HCT116 (cell line): ENCODE measurements around the gene SYTL5. TPM values are rescaled to one million over a fixed set of nuclear protein-coding genes. Genes with fewer than 3 reads are reported as not detected.

ENCODE experiments used
- ATAC-seq: fragments of 200-7000 bp; cut with Tn5 transposase; 2 replicates; pipeline ENCODE4 v1.9.1; 2020; ENCODE audit warnings: mild to moderate bottlenecking, moderate library complexity
- BruUV-seq: library from RNA; stranded (reverse); fragments of 400-500 nt; replicated peaks from 2 replicates; lab custom pipeline; 2021; lab: Mats Ljungman, UMichigan
- CTCF ChIA-PET: fragments of 300-600 bp; sonication (Branson Sonifier 250); formaldehyde crosslinking; loops from one replicate; lab custom pipeline; 2021; ENCODE audit warnings: antibody characterized with exemption; lab: Charles Lee
- POLR2A ChIA-PET: fragments of 300-600, 350-600 bp; sonication (Branson Sonifier 250); formaldehyde crosslinking; loops from one replicate; lab custom pipeline; 2021; ENCODE audit warnings: antibody characterized with exemption; lab: Charles Lee
- RAD21 ChIA-PET, 2 experiments: fragments of 300-600 bp; sonication (Branson Sonifier 250); formaldehyde crosslinking; loops; one replicate each; lab custom pipeline; 2023; ENCODE audit warnings: low total read pairs in 2 of 2; ENCODE audit not compliant: uncharacterized antibody in 2 of 2, unreplicated experiment in 2 of 2, low non-redundant PET in 1 of 2; lab: Charles Lee
- DNase-seq: peaks from one replicate; pipeline ENCODE4 v3.0.0-alpha.2; 2010; ENCODE audit warnings: low read depth, low spot score
- H2AFZ ChIP-seq: fragments of 200-600 bp; shearing (Covaris generic), sonication (generic); 2 replicates; pipeline ENCODE4 v1.6.1; 2017; ENCODE audit warnings: low read depth, mixed run types, mixed read lengths, antibody characterized with exemption, low read length; ENCODE audit not compliant: poor library complexity, severe bottlenecking
- H3K27ac ChIP-seq: 2 replicates; pipeline ENCODE4 v1.5.1; 2012; ENCODE audit warnings: low read depth, low read length
- H3K27me3 ChIP-seq: fragments of 200-600 bp; sonication (generic); 2 replicates; pipeline ENCODE4 v1.6.1; 2016; ENCODE audit warnings: mixed run types, low read length, mixed read lengths; ENCODE audit not compliant: insufficient read depth
- H3K36me3 ChIP-seq, 2 experiments: fragments of 200-500 bp in 1 of 2; fragments of 200-600 bp in 1 of 2; sonication (Bioruptor generic) in 1 of 2; sonication (generic) in 1 of 2; 2 replicates each; pipeline versions ENCODE4 v1.5.1 to v1.6.1; 2014 to 2016; ENCODE audit warnings: low read length in 2 of 2, inconsistent platforms in 1 of 2, mixed read lengths in 1 of 2, mixed run types in 1 of 2; ENCODE audit not compliant: insufficient read depth in 2 of 2, control insufficient read depth in 1 of 2
- H3K4me1 ChIP-seq, 2 experiments: fragments of 200-600 bp in 1 of 2; sonication (generic) in 1 of 2; 2 replicates each; pipeline versions ENCODE4 v1.5.1 to v1.6.1; 2012 to 2017; ENCODE audit warnings: low read length in 2 of 2, inconsistent platforms in 1 of 2, mild to moderate bottlenecking in 1 of 2, mixed read lengths in 1 of 2, mixed run types in 1 of 2, moderate library complexity in 1 of 2; ENCODE audit not compliant: insufficient read depth in 2 of 2, control insufficient read depth in 1 of 2
- H3K4me2 ChIP-seq: fragments of 200-600 bp; sonication (generic); 2 replicates; pipeline ENCODE4 v1.6.1; 2017; ENCODE audit warnings: mixed run types, low read length, mixed read lengths
- H3K4me3 ChIP-seq, 2 experiments: fragments of 200-600 bp in 1 of 2; sonication (generic) in 1 of 2; replicated peaks in 1 of 2; 2 replicates each; pipeline ENCODE4 v1.5.1; 2011 to 2016; ENCODE audit warnings: low read length in 2 of 2, control low read depth in 1 of 2, low read depth in 1 of 2, mild to moderate bottlenecking in 1 of 2, mixed read lengths in 1 of 2, mixed run types in 1 of 2
- H3K79me2 ChIP-seq: fragments of 200-600 bp; sonication (generic); 2 replicates; pipeline ENCODE4 v1.6.1; 2017; ENCODE audit warnings: mild to moderate bottlenecking, mixed run types, low read length, moderate library complexity, mixed read lengths; ENCODE audit not compliant: insufficient read depth
- H3K9ac ChIP-seq: fragments of 200-600 bp; sonication (generic); 2 replicates; pipeline ENCODE4 v1.6.1; 2016; ENCODE audit warnings: low read length, mixed read lengths
- H3K9me2 ChIP-seq: fragments of 200-600 bp; sonication (generic), shearing (Covaris generic); 2 replicates; pipeline ENCODE4 v1.6.1; 2017; ENCODE audit warnings: mixed run types, mild to moderate bottlenecking, moderate library complexity; ENCODE audit not compliant: insufficient read depth
- H3K9me3 ChIP-seq, 2 experiments: fragments of 200-500 bp in 1 of 2; fragments of 200-600 bp in 1 of 2; sonication (Bioruptor generic) in 1 of 2; sonication (generic) in 1 of 2; 2 replicates each; pipeline ENCODE4 v1.6.1; 2014 to 2017; ENCODE audit warnings: low read length in 2 of 2, mixed read lengths in 2 of 2, inconsistent platforms in 1 of 2, low read depth in 1 of 2, mild to moderate bottlenecking in 1 of 2, mixed run types in 1 of 2, moderate library complexity in 1 of 2; ENCODE audit not compliant: control insufficient read depth in 1 of 2, insufficient read depth in 1 of 2
- H4K20me1 ChIP-seq: fragments of 200-600 bp; sonication (generic), shearing (Covaris generic); 2 replicates; pipeline ENCODE4 v1.6.1; 2017; ENCODE audit warnings: mixed run types, mild to moderate bottlenecking, moderate library complexity; ENCODE audit not compliant: insufficient read depth
- CBX3 ChIP-seq: IDR thresholded peaks from 2 replicates; pipeline ENCODE4 v1.6.1; 2012; ENCODE audit warnings: low read depth
- EGR1 ChIP-seq: IDR thresholded peaks from 2 replicates; pipeline ENCODE4 v1.6.1; 2012; ENCODE audit warnings: low read depth
- EZH2phosphoT487 ChIP-seq: fragments of 200-600 bp; IDR thresholded peaks from 2 replicates; pipeline ENCODE4 v1.6.1; 2018; ENCODE audit warnings: antibody characterized with exemption, borderline replicate concordance
- JUND ChIP-seq: IDR thresholded peaks from 2 replicates; pipeline ENCODE4 v1.6.1; 2012
- MAX ChIP-seq: IDR thresholded peaks from 2 replicates; pipeline ENCODE4 v1.6.1; 2012
- POLR2AphosphoS5 ChIP-seq: IDR thresholded peaks from 2 replicates; pipeline ENCODE4 v1.6.1; 2011; ENCODE audit warnings: mild to moderate bottlenecking, low read depth, low read length, moderate library complexity
- REST ChIP-seq: IDR thresholded peaks from 2 replicates; pipeline ENCODE4 v1.6.1; 2012; ENCODE audit warnings: low read depth
- SIN3A ChIP-seq: IDR thresholded peaks from 2 replicates; pipeline ENCODE4 v1.6.1; 2012; ENCODE audit warnings: low read depth
- SP1 ChIP-seq: IDR thresholded peaks from 2 replicates; pipeline ENCODE4 v1.6.1; 2012; ENCODE audit warnings: low read depth
- TCF7L2 ChIP-seq: IDR thresholded peaks from 2 replicates; pipeline ENCODE4 v1.7.0; 2011; ENCODE audit warnings: borderline replicate concordance, inconsistent platforms; ENCODE audit not compliant: insufficient read depth, insufficient read length; ENCODE audit errors: extremely low read depth
- ZBTB33 ChIP-seq: IDR thresholded peaks from 2 replicates; pipeline ENCODE4 v1.6.1; 2011; ENCODE audit warnings: mild to moderate bottlenecking, low read length, moderate library complexity; ENCODE audit not compliant: insufficient replicate concordance; ENCODE audit errors: extremely low read depth
- ZFX ChIP-seq: fragments of 450-650 bp; IDR thresholded peaks from 2 replicates; pipeline ENCODE4 v1.6.1; 2017
- ZNF274 ChIP-seq: fragments of 200-500 bp; sonication (Bioruptor generic); IDR thresholded peaks from 2 replicates; pipeline ENCODE4 v1.6.1; 2014; ENCODE audit warnings: mild to moderate bottlenecking, low read depth, low read length, inconsistent platforms
- intact Hi-C: fragments of 100-400 bp; cut with micrococcal nuclease; formaldehyde crosslinking; loops from 2 replicates; pipeline ENCODE4 v1.10.0; 2022
- total RNA-seq: library from RNA; stranded (reverse); gene quantifications from one replicate; pipeline ENCODE4 v1.2.1, GENCODE V29; 2021; ENCODE audit not compliant: unreplicated experiment

SYTL5 gene
- total RNA-seq, 1 experiment from 2014 or later, result 0.20 TPM

- CTCF ChIA-PET, result no interaction called here
- no peaks in the 10 kb centered on the region for H3K4me1 ChIP-seq
- no peak overlapping the region for H2AFZ ChIP-seq
- DNase-seq, result no peak
- no peak for TF ChIP-seq REST
- no peak for TF ChIP-seq JUND
- no peak for TF ChIP-seq MAX
- no peak for TF ChIP-seq SIN3A
- no peak for TF ChIP-seq ZFX
- TF ChIP-seq ZBTB33, result no peak
- no peak for TF ChIP-seq SP1
- TF ChIP-seq CBX3, result no peak
- TF ChIP-seq EGR1, result no peak
- no peak for TF ChIP-seq TCF7L2
- no peak for TF ChIP-seq EZH2phosphoT487
- TF ChIP-seq ZNF274, result no peak
- no peak for TF ChIP-seq POLR2AphosphoS5
- no peak overlapping the region for H3K27ac ChIP-seq
- H3K36me3 ChIP-seq, result no peaks in the 10 kb centered on the region
- H4K20me1 ChIP-seq, result no peaks in the 10 kb centered on the region
- no peaks in the 10 kb centered on the region for H3K79me2 ChIP-seq
- POLR2A ChIA-PET, result no interaction called here
- H3K27me3 ChIP-seq, result no peaks in the 10 kb centered on the region
- H3K9me2 ChIP-seq, result no peaks in the 10 kb centered on the region
- no TSS peak for BruUV-seq
- no peak overlapping the region for H3K4me3 ChIP-seq
- ATAC-seq, result no peak
- H3K4me2 ChIP-seq, result no peak overlapping the region
- no peaks in the 10 kb centered on the region for H3K9me3 ChIP-seq
- H3K9ac ChIP-seq, result no peak overlapping the region
- RAD21 ChIA-PET, result no interaction called here
- intact Hi-C loops, result no loop called here
Measured at GRCh38 chrX:38165023-38165422, 158.7 kb downstream of the SYTL5 start.
